GM06990 (cell line): ENCODE measurements around the gene ACSL1.
"Not testable (repeated sequence)": the region's sequence is repeated elsewhere in the genome, so short reads cannot be mapped to it uniquely, and the experiment has no call there.

ENCODE experiments used
- DNase-seq: peaks from one replicate; pipeline ENCODE4 v3.0.0-alpha.2; 2011; ENCODE audit not compliant: insufficient read length; ENCODE audit errors: extremely low read depth
- H3K27me3 ChIP-seq: replicated peaks from 2 replicates; pipeline ENCODE4 v1.6.0; 2011; ENCODE audit warnings: low read length; ENCODE audit not compliant: control insufficient read depth, insufficient read depth
- H3K36me3 ChIP-seq: 2 replicates; pipeline ENCODE4 v1.5.1; 2011; ENCODE audit warnings: low read length; ENCODE audit not compliant: control insufficient read depth, insufficient read depth
- H3K4me3 ChIP-seq: replicated peaks from 2 replicates; pipeline ENCODE4 v1.5.1; 2011; ENCODE audit warnings: low read depth, mild to moderate bottlenecking, control low read depth, low read length
- CTCF ChIP-seq: IDR thresholded peaks from 2 replicates; pipeline ENCODE4 v1.5.1; 2011; ENCODE audit warnings: low read length, control low read depth, mild to moderate bottlenecking, inconsistent platforms; ENCODE audit not compliant: insufficient read depth, poor library complexity, severe bottlenecking

Gene ACSL1

GRCh38 chr4:184744236-184744635, 81.5 kb downstream of the ACSL1 start:
- no peak for TF ChIP-seq CTCF
- no peak for DNase-seq

GRCh38 chr4:184743650-184744049, 82.1 kb downstream of the ACSL1 start:
- Histone ChIP-seq H3K4me3 (no peak overlapping the region), H3K36me3 (no peaks in the 10 kb centered on the region), H3K27me3 (no peaks in the 10 kb centered on the region)
- no peak for TF ChIP-seq CTCF
- no peak for DNase-seq

More at GRCh38 chr4:184744236-184744635, 81.5 kb downstream of the ACSL1 start:
- Histone ChIP-seq H3K36me3 (no peaks in the 10 kb centered on the region), H3K4me3 (no peak overlapping the region), H3K27me3 (no peaks in the 10 kb centered on the region)

GRCh38 chr4:184741651-184742050, 84.1 kb downstream of the ACSL1 start:
- H3K36me3 ChIP-seq, H3K27me3 ChIP-seq, DNase-seq, H3K4me3 ChIP-seq: not testable (repeated sequence)

GRCh38 chr4:184740980-184741391, 84.8 kb downstream of the ACSL1 start:
- Histone ChIP-seq H3K36me3 (no peaks in the 10 kb centered on the region), H3K4me3 (no peak overlapping the region), H3K27me3 (no peaks in the 10 kb centered on the region)
- TF ChIP-seq CTCF = peak; percentile 17
- no peak for DNase-seq

GRCh38 chr4:184739575-184739974, 86.2 kb downstream of the ACSL1 start:
- H3K4me3 ChIP-seq, H3K36me3 ChIP-seq, DNase-seq, H3K27me3 ChIP-seq: not testable (repeated sequence)

- H3K36me3 ChIP-seq = no peaks in the 10 kb centered on the region
- H3K4me3 ChIP-seq = peak overlapping the region; percentile 83
- no peak for TF ChIP-seq CTCF
- no peaks in the 10 kb centered on the region for H3K27me3 ChIP-seq
- DNase-seq = no peak
Observed at GRCh38 chr4:184734758-184735157, 91.0 kb downstream of the ACSL1 start.

- DNase-seq = peak; percentile 99
- H3K4me3 ChIP-seq = peak within 1 kb of the TSS; percentile 83
- no peaks in the 10 kb centered on the region for H3K36me3 ChIP-seq
- no peaks in the 10 kb centered on the region for H3K27me3 ChIP-seq
- no peak for TF ChIP-seq CTCF
Observed at GRCh38 chr4:184733654-184734524, 91.9 kb downstream of the ACSL1 start, which contains the start of gene CENPU. TSS of gene CENPU (minus strand) at chr4:184734096. CDS start at chr4:184734062, 34 bp downstream.
